DND-41 (cell line): ENCODE data around the gene LIX1.
"Not testable (repeated sequence)": the region's sequence is repeated elsewhere in the genome, so short reads cannot be mapped to it uniquely, and the experiment has no call there.

Experiments used
- ATAC-seq: fragments of 200-7000 bp; cut with Tn5 transposase; 3 replicates; pipeline ENCODE4 v1.9.1; 2021; ENCODE audit warnings: low read depth; ENCODE audit not compliant: insufficient read depth
- DNase-seq: peaks from one replicate; pipeline ENCODE4 v3.0.0-alpha.2; 2020
- H2AFZ ChIP-seq: 2 replicates; pipeline ENCODE4 v1.6.0; 2012; ENCODE audit warnings: low read depth, low read length
- H3K27ac ChIP-seq: 2 replicates; pipeline ENCODE4 v1.5.1; 2012; ENCODE audit warnings: low read length, inconsistent platforms
- H3K27me3 ChIP-seq: fragments of 200-600 bp; sonication (generic); 2 replicates; pipeline ENCODE4 v1.6.0; 2012; ENCODE audit warnings: low read length, mild to moderate bottlenecking, inconsistent platforms; ENCODE audit not compliant: insufficient read depth, poor library complexity
- H3K36me3 ChIP-seq: 2 replicates; pipeline ENCODE4 v1.5.1; 2012; ENCODE audit warnings: low read length, inconsistent platforms; ENCODE audit not compliant: insufficient read depth
- H3K4me1 ChIP-seq: 2 replicates; pipeline ENCODE4 v1.5.1; 2012; ENCODE audit warnings: mild to moderate bottlenecking, low read length; ENCODE audit not compliant: insufficient read depth
- H3K4me2 ChIP-seq: 2 replicates; pipeline ENCODE4 v1.6.0; 2012; ENCODE audit warnings: mild to moderate bottlenecking, moderate library complexity, low read length, inconsistent platforms; ENCODE audit not compliant: insufficient read depth
- H3K4me3 ChIP-seq, 2 experiments: fragments of 200-600 bp in 1 of 2; shearing (Covaris generic) in 1 of 2; 2 replicates each; pipeline ENCODE4 v1.5.1; 2012 to 2016; ENCODE audit warnings: inconsistent platforms in 2 of 2, low read length in 2 of 2, mild to moderate bottlenecking in 2 of 2, low read depth in 1 of 2, moderate library complexity in 1 of 2
- H3K79me2 ChIP-seq: 2 replicates; pipeline ENCODE4 v1.6.0; 2012; ENCODE audit warnings: low read length, inconsistent platforms; ENCODE audit not compliant: insufficient read depth
- H3K9ac ChIP-seq: 2 replicates; pipeline ENCODE4 v1.6.0; 2012; ENCODE audit warnings: low read depth, mild to moderate bottlenecking, inconsistent platforms, low read length, moderate library complexity
- H3K9me3 ChIP-seq: 2 replicates; pipeline ENCODE4 v1.5.1; 2012; ENCODE audit warnings: low read length, moderate library complexity, mild to moderate bottlenecking, inconsistent platforms; ENCODE audit not compliant: insufficient read depth, severe bottlenecking
- H4K20me1 ChIP-seq: 2 replicates; pipeline ENCODE4 v1.6.0; 2012; ENCODE audit warnings: low read length; ENCODE audit not compliant: insufficient read depth
- CTCF ChIP-seq: IDR thresholded peaks from 2 replicates; pipeline ENCODE4 v1.5.1; 2012; ENCODE audit warnings: borderline replicate concordance, low read length, moderate library complexity, mild to moderate bottlenecking; ENCODE audit not compliant: poor library complexity, severe bottlenecking; ENCODE audit errors: extremely low read depth
- EZH2 ChIP-seq: IDR thresholded peaks from 3 replicates; pipeline ENCODE4 v1.6.1; 2012; ENCODE audit warnings: borderline replicate concordance, low read depth, mild to moderate bottlenecking, moderate library complexity, low read length, inconsistent platforms; ENCODE audit not compliant: severe bottlenecking

The LIX1 gene

GRCh38 chr5:97148288-97148687, 5.9 kb upstream of the LIX1 start:
- no peak overlapping the region for H3K27ac ChIP-seq
- TF ChIP-seq CTCF (no peak), EZH2 (no peak)
- H4K20me1 ChIP-seq, result no peaks in the 10 kb centered on the region
- DNase-seq, result no peak
- no peak overlapping the region for H3K4me3 ChIP-seq
- no peak for ATAC-seq
- no peak overlapping the region for H2AFZ ChIP-seq
- no peaks in the 10 kb centered on the region for H3K9me3 ChIP-seq
- no peaks in the 10 kb centered on the region for H3K79me2 ChIP-seq
- no peak overlapping the region for H3K4me2 ChIP-seq
- no peaks in the 10 kb centered on the region for H3K4me1 ChIP-seq
- no peak overlapping the region for H3K9ac ChIP-seq
- no peaks in the 10 kb centered on the region for H3K27me3 ChIP-seq
- H3K36me3 ChIP-seq, result no peaks in the 10 kb centered on the region

GRCh38 chr5:97143704-97144103, 1.3 kb upstream of the LIX1 start:
- TF ChIP-seq EZH2 (no peak), CTCF (no peak)
- Histone ChIP-seq H3K27ac (no peak overlapping the region), H3K4me2 (no peak overlapping the region), H3K79me2 (no peaks in the 10 kb centered on the region), H3K36me3 (no peaks in the 10 kb centered on the region), H3K4me3 (no peak overlapping the region), H4K20me1 (no peaks in the 10 kb centered on the region), H3K9me3 (no peaks in the 10 kb centered on the region), H2AFZ (no peak overlapping the region), H3K9ac (no peak overlapping the region), H3K4me1 (0 out of 2 replicates have a peak, but pooled peaks cover 3% of the 10 kb centered on the region), H3K27me3 (no peaks in the 10 kb centered on the region)
- ATAC-seq (no peak), DNase-seq (no peak)

- H4K20me1 ChIP-seq, result no peaks in the 10 kb centered on the region
- H3K79me2 ChIP-seq, result no peaks in the 10 kb centered on the region
- H3K36me3 ChIP-seq, result no peaks in the 10 kb centered on the region
- no peaks in the 10 kb centered on the region for H3K9me3 ChIP-seq
- no peak overlapping the region for H3K4me3 ChIP-seq
- no peak for DNase-seq
- H3K9ac ChIP-seq, result no peak overlapping the region
- TF ChIP-seq CTCF (no peak), EZH2 (no peak)
- H3K27ac ChIP-seq, result no peak overlapping the region
- ATAC-seq, result no peak
- no peaks in the 10 kb centered on the region for H3K27me3 ChIP-seq
- 0 out of 2 replicates have a peak, but pooled peaks cover 3% of the 10 kb centered on the region for H3K4me1 ChIP-seq
- no peak overlapping the region for H3K4me2 ChIP-seq
- H2AFZ ChIP-seq, result no peak overlapping the region
These were observed 872 bp downstream of the LIX1 start for GRCh38 chr5:97141539-97141938.

GRCh38 chr5:97141031-97141430, 1.4 kb downstream of the LIX1 start:
- H4K20me1 ChIP-seq, result no peaks in the 10 kb centered on the region
- TF ChIP-seq CTCF (no peak), EZH2 (no peak)
- no peaks in the 10 kb centered on the region for H3K36me3 ChIP-seq
- ATAC-seq (no peak), DNase-seq (no peak)
- no peaks in the 10 kb centered on the region for H3K9me3 ChIP-seq
- H3K27ac ChIP-seq, result no peak overlapping the region
- no peak overlapping the region for H3K4me2 ChIP-seq
- H3K27me3 ChIP-seq, result no peaks in the 10 kb centered on the region
- no peak overlapping the region for H3K9ac ChIP-seq
- H3K79me2 ChIP-seq, result no peaks in the 10 kb centered on the region
- no peak overlapping the region for H3K4me3 ChIP-seq
- 0 out of 2 replicates have a peak, but pooled peaks cover 3% of the 10 kb centered on the region for H3K4me1 ChIP-seq
- no peak overlapping the region for H2AFZ ChIP-seq

GRCh38 chr5:97140250-97140649, 2.2 kb downstream of the LIX1 start:
- not testable (repeated sequence) for H2AFZ ChIP-seq, H3K9ac ChIP-seq, DNase-seq, H3K36me3 ChIP-seq, H3K27me3 ChIP-seq, H3K27ac ChIP-seq, H3K9me3 ChIP-seq, ATAC-seq, H3K79me2 ChIP-seq, H4K20me1 ChIP-seq, H3K4me3 ChIP-seq, H3K4me1 ChIP-seq, H3K4me2 ChIP-seq
